HUES64 (cell line): Measurements from ENCODE around the gene PRKAR1B.

Experiments
- H3K27ac ChIP-seq: 2 replicates; pipeline ENCODE4 v1.7.0; 2013; ENCODE audit warnings: low read depth, low read length, inconsistent platforms
- H3K27me3 ChIP-seq: 2 replicates; pipeline ENCODE4 v1.6.1; 2013; ENCODE audit warnings: mild to moderate bottlenecking, low read length; ENCODE audit not compliant: insufficient read depth
- H3K36me3 ChIP-seq: 2 replicates; pipeline ENCODE4 v1.6.1; 2013; ENCODE audit warnings: mild to moderate bottlenecking, low read length; ENCODE audit not compliant: insufficient read depth
- H3K4me1 ChIP-seq: 2 replicates; pipeline ENCODE4 v1.6.1; 2013; ENCODE audit warnings: mild to moderate bottlenecking, low read length, moderate library complexity; ENCODE audit not compliant: insufficient read depth
- H3K4me3 ChIP-seq: 2 replicates; pipeline ENCODE4 v1.5.1; 2013; ENCODE audit warnings: mild to moderate bottlenecking, low read length, moderate library complexity
- H3K9ac ChIP-seq: 2 replicates; pipeline ENCODE4 v1.6.1; 2013; ENCODE audit warnings: mild to moderate bottlenecking, low read depth, low read length
- H3K9me3 ChIP-seq: 2 replicates; pipeline ENCODE4 v1.6.1; 2013; ENCODE audit warnings: low read depth, low read length; ENCODE audit not compliant: insufficient read depth
- WGBS: fragments of 150-250, 120-280 bp; methylation state at CpG from one replicate; pipeline ENCODE4 v1.1.7; 2013; ENCODE audit warnings: missing lambda C conversion rate; 5-methylcytosine and 5-hydroxymethylcytosine counted together

PRKAR1B gene

DNA sequence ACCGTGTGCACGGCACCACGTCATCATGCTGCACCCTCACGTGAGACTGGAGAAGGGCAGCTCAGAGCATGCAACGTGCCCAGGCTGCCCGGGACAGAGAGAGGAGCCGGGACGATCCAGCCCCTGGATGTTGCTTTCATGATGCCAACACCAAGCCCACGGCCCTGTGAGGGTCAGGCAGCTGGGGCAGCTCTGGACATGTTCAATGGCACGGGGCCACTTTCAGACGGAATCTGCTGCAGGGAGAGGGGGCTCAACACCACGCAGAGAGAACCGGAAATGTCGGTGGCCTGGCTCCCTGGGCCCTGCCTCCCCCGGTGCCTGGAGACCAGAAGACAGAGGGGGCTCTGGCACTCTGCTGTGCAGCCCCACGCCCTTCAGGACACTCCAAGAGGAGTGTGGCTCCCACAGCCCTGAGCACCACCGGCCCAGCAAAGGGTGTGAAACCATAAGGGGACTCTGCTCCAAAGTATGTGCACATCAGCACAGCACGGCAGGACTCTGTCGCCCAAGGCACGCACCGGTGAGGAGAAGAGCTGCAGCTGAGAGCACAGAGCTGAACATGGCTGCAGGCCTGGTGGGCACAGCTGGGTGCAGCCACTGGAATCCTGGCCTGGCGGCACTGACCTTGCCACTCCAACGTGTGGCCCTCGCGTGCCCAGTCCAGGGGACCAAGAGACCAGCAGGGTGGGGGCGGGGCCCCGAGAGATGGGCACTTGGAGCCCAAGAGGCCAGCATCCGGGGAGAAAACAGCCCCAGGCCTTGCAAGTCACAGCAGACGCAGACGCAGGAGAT lies 137.1 kb downstream of the PRKAR1B start:
- H3K36me3 ChIP-seq, result peaks cover 30% of the 10 kb centered on the region
- no peaks in the 10 kb centered on the region for H3K27me3 ChIP-seq
- H3K4me1 ChIP-seq, result no peaks in the 10 kb centered on the region
- H3K27ac ChIP-seq, result no peak overlapping the region
- no peak overlapping the region for H3K9ac ChIP-seq
- no peaks in the 10 kb centered on the region for H3K9me3 ChIP-seq
- H3K4me3 ChIP-seq, result no peak overlapping the region
- WGBS, result 95% methylated on average over 30 of the region's 30 CpGs

- Histone ChIP-seq H3K36me3 (peaks cover 45% of the 10 kb centered on the region), H3K4me3 (no peak overlapping the region), H3K27ac (no peak overlapping the region), H3K9ac (no peak overlapping the region), H3K27me3 (no peaks in the 10 kb centered on the region), H3K4me1 (no peaks in the 10 kb centered on the region), H3K9me3 (no peaks in the 10 kb centered on the region)
- 85% methylated on average over 12 of the region's 12 CpGs for WGBS
Observed at GRCh38 chr7:587767-588166, 139.3 kb downstream of the PRKAR1B start.

- no peak overlapping the region for H3K27ac ChIP-seq
- H3K9ac ChIP-seq, result no peak overlapping the region
- no peak overlapping the region for H3K4me3 ChIP-seq
- H3K4me1 ChIP-seq, result no peaks in the 10 kb centered on the region
- 100% methylated on average over 3 of the region's 4 CpGs for WGBS
- no peaks in the 10 kb centered on the region for H3K9me3 ChIP-seq
- peaks cover 49% of the 10 kb centered on the region for H3K36me3 ChIP-seq
- H3K27me3 ChIP-seq, result no peaks in the 10 kb centered on the region
Observed at GRCh38 chr7:586494-586893, 140.6 kb downstream of the PRKAR1B start.

- Histone ChIP-seq H3K27me3 (no peaks in the 10 kb centered on the region), H3K27ac (no peak overlapping the region), H3K9ac (no peak overlapping the region), H3K36me3 (peaks cover 49% of the 10 kb centered on the region), H3K9me3 (no peaks in the 10 kb centered on the region), H3K4me1 (no peaks in the 10 kb centered on the region), H3K4me3 (no peak overlapping the region)
- 74% methylated on average over 5 of the region's 6 CpGs for WGBS
Observed at GRCh38 chr7:585873-586272, 141.2 kb downstream of the PRKAR1B start.

DNA sequence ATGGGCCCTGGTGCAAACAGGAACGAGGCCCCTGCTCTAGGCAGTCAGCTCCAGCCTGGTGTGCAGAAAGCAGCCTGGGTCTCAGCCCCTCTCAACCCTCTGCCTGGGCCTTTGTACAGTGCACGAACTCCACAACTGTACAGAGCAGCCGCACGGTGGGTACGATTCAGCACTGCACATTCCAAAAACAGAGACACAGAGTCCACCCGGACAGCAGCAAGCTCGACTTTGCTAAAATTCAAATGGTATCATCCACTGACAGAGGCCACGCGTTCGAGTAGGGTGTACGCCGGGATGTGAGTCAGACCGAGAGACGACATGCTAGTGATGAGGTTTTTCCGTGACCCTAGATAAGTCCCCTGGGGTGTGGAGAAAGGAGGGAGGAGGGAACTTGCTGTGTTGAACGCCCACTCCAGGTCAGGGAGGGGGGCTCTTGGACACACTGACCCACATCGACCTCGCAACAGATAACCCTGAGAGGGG lies 141.8 kb downstream of the PRKAR1B start:
- Histone ChIP-seq H3K9me3 (no peaks in the 10 kb centered on the region), H3K9ac (no peak overlapping the region), H3K36me3 (peaks cover 49% of the 10 kb centered on the region), H3K27ac (no peak overlapping the region), H3K4me3 (no peak overlapping the region), H3K27me3 (no peaks in the 10 kb centered on the region), H3K4me1 (no peaks in the 10 kb centered on the region)
- WGBS, result 97% methylated on average over 18 of the region's 18 CpGs

DNA sequence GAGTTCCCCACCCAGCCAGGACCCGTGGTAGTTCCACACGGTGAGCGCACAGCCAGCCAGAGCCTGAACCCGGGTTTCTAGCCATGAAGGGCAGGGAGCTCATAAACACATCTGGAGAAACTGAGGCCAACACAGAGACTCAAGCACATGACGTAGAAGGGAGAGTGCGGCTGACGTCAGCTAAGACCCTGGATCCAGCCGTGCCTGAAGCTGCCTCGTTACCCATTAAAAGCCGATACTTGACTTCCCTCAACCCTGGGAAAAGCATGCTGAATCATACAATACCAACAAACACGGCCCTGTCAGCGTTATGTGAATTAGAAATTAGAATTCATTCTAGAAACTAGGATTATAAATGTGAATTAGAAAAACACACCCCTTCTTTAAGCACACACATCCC lies 142.3 kb downstream of the PRKAR1B start:
- H3K9ac ChIP-seq, result no peak overlapping the region
- H3K4me1 ChIP-seq, result no peaks in the 10 kb centered on the region
- H3K36me3 ChIP-seq, result peaks cover 45% of the 10 kb centered on the region
- H3K9me3 ChIP-seq, result no peaks in the 10 kb centered on the region
- H3K27me3 ChIP-seq, result no peaks in the 10 kb centered on the region
- 96% methylated on average over 10 of the region's 12 CpGs for WGBS
- no peak overlapping the region for H3K4me3 ChIP-seq
- H3K27ac ChIP-seq, result no peak overlapping the region

GRCh38 chr7:584122-584465 lies 143.0 kb downstream of the PRKAR1B start:
- H3K9ac ChIP-seq, result no peak overlapping the region
- WGBS, result 95% methylated on average over 15 of the region's 15 CpGs
- no peak overlapping the region for H3K27ac ChIP-seq

GRCh38 chr7:583410-584121 lies 143.5 kb downstream of the PRKAR1B start:
- Histone ChIP-seq H3K27me3 (no peaks in the 10 kb centered on the region), H3K4me3 (no peak overlapping the region), H3K4me1 (no peaks in the 10 kb centered on the region), H3K9ac (no peak overlapping the region), H3K36me3 (peaks cover 38% of the 10 kb centered on the region), H3K27ac (no peak overlapping the region), H3K9me3 (no peaks in the 10 kb centered on the region)
- 96% methylated on average over 30 of the region's 30 CpGs for WGBS

More at GRCh38 chr7:584122-584465, 143.0 kb downstream of the PRKAR1B start:
- peaks cover 42% of the 10 kb centered on the region for H3K36me3 ChIP-seq
- no peaks in the 10 kb centered on the region for H3K27me3 ChIP-seq
- no peaks in the 10 kb centered on the region for H3K9me3 ChIP-seq
- H3K4me1 ChIP-seq, result no peaks in the 10 kb centered on the region
- no peak overlapping the region for H3K4me3 ChIP-seq

DNA sequence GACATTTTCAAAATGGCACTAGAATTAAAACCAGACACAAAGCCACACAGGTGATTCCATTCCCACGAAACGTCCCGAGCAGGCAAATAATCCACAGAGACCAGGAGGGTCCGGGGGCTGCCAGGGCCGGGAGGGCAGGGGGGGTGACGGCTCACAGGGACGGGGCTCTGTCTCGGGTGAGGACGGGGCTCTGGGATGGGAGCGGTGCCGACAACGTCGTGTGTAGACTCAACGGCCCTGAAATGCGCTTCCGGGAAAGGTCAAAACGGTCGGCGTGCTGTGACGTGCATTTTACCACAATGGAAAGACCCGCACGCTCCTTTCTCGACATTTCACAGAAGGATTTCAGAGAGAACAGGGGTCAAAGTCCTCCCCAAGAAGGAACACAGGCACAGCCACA lies 144.2 kb downstream of the PRKAR1B start:
- H3K9me3 ChIP-seq, result no peaks in the 10 kb centered on the region
- no peaks in the 10 kb centered on the region for H3K4me1 ChIP-seq
- no peak overlapping the region for H3K27ac ChIP-seq
- WGBS, result 98% methylated on average over 23 of the region's 23 CpGs
- H3K4me3 ChIP-seq, result no peak overlapping the region
- peaks cover 38% of the 10 kb centered on the region for H3K36me3 ChIP-seq
- no peaks in the 10 kb centered on the region for H3K27me3 ChIP-seq
- H3K9ac ChIP-seq, result no peak overlapping the region

- H3K4me1 ChIP-seq, result no peaks in the 10 kb centered on the region
- no peak overlapping the region for H3K27ac ChIP-seq
- H3K9me3 ChIP-seq, result no peaks in the 10 kb centered on the region
- H3K4me3 ChIP-seq, result no peak overlapping the region
- H3K9ac ChIP-seq, result no peak overlapping the region
- 96% methylated on average over 43 of the region's 43 CpGs for WGBS
- no peaks in the 10 kb centered on the region for H3K27me3 ChIP-seq
- peaks cover 36% of the 10 kb centered on the region for H3K36me3 ChIP-seq
Observed at GRCh38 chr7:582081-582835, 144.8 kb downstream of the PRKAR1B start.

- Histone ChIP-seq H3K4me1 (no peaks in the 10 kb centered on the region), H3K36me3 (peaks cover 22% of the 10 kb centered on the region)
- WGBS, result 97% methylated on average over 14 of the region's 16 CpGs
Observed at GRCh38 chr7:578386-578785, 148.7 kb downstream of the PRKAR1B start.

More at GRCh38 chr7:578386-578785, 148.7 kb downstream of the PRKAR1B start:
- Histone ChIP-seq H3K9ac (no peak overlapping the region), H3K27ac (no peak overlapping the region), H3K9me3 (no peaks in the 10 kb centered on the region), H3K4me3 (no peak overlapping the region), H3K27me3 (no peaks in the 10 kb centered on the region)
